Measurements from ENCODE around the gene TBL1X. TPM values are rescaled to one million over a fixed set of nuclear protein-coding genes. Genes with fewer than 3 reads are reported as not detected.

The TBL1X gene
- total RNA-seq, 3 donors from 2014 or later, result 18.6 to 24.6 (median 20.0) TPM

GRCh38 chrX:9436812-9437211 is 28.0 kb upstream of the TBL1X start:
- no peak for DNase-seq (ENCODE audit: low spot score in 2 of 2)
- no peaks in the 10 kb centered on the region for H3K36me3 ChIP-seq
- no peak overlapping the region for H3K27ac ChIP-seq
- no peak overlapping the region for H3K4me3 ChIP-seq
- no peak for TF ChIP-seq POLR2A (IDR thresholded peaks at IDR 0.05)
- no peak for TF ChIP-seq POLR2AphosphoS5 (IDR thresholded peaks at IDR 0.05)
- TF ChIP-seq, protein P1, sequence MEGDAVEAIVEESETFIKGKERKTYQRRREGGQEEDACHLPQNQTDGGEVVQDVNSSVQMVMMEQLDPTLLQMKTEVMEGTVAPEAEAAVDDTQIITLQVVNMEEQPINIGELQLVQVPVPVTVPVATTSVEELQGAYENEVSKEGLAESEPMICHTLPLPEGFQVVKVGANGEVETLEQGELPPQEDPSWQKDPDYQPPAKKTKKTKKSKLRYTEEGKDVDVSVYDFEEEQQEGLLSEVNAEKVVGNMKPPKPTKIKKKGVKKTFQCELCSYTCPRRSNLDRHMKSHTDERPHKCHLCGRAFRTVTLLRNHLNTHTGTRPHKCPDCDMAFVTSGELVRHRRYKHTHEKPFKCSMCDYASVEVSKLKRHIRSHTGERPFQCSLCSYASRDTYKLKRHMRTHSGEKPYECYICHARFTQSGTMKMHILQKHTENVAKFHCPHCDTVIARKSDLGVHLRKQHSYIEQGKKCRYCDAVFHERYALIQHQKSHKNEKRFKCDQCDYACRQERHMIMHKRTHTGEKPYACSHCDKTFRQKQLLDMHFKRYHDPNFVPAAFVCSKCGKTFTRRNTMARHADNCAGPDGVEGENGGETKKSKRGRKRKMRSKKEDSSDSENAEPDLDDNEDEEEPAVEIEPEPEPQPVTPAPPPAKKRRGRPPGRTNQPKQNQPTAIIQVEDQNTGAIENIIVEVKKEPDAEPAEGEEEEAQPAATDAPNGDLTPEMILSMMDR (IDR thresholded peaks at IDR 0.05), result no peak
- no peaks in the 10 kb centered on the region for H3K27me3 ChIP-seq
- intact Hi-C loops (cut with DNase I; ENCODE audit: low total_unique reads), result no loop called here
- H3K9me3 ChIP-seq, result no peaks in the 10 kb centered on the region
- H3K4me1 ChIP-seq, result no peaks in the 10 kb centered on the region

DNA sequence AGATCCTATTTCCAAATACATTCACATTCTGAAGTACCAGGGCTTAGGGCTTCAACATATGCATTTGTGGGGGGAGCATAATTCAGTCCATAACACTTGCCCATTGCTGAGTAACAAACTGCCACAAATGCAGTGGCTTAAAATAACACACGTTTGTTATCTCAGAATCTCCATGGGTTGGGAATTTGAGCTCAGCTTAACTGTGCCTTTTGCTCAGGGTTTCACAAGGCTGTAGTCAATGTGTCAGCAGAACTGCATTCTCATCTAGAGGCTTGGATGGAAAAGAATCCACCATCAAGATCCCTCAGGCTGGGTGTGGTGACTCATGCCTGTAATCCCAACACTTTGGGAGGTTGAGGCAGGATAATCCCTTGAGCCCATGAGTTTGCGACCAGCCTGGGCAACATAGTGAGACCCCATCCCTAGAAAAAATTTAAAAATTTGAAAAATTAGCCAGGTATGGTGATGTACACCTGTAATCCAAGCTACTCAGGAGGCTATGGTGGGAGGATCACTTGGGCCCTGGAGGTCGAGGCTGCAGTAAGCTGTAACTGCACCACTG is 25.8 kb upstream of the TBL1X start:
- Histone ChIP-seq H3K4me3 (no peak overlapping the region), H3K9me3 (no peaks in the 10 kb centered on the region), H3K36me3 (no peaks in the 10 kb centered on the region), H3K27me3 (no peaks in the 10 kb centered on the region), H3K4me1 (no peaks in the 10 kb centered on the region), H3K27ac (no peak overlapping the region)
- TF ChIP-seq POLR2A (IDR thresholded peaks at IDR 0.05), result no peak
- TF ChIP-seq, protein P1 (IDR thresholded peaks at IDR 0.05), result no peak
- TF ChIP-seq POLR2AphosphoS5 (IDR thresholded peaks at IDR 0.05), result no peak
- DNase-seq (ENCODE audit: low spot score in 2 of 2), result no peak
- intact Hi-C loops (cut with DNase I; ENCODE audit: low total_unique reads), result no loop called here

- H3K27ac ChIP-seq, result no peak overlapping the region
- H3K4me3 ChIP-seq, result no peak overlapping the region
- no peaks in the 10 kb centered on the region for H3K4me1 ChIP-seq
- no peaks in the 10 kb centered on the region for H3K9me3 ChIP-seq
- intact Hi-C loops (cut with DNase I; ENCODE audit: low total_unique reads), result no loop called here
- H3K27me3 ChIP-seq, result no peaks in the 10 kb centered on the region
- TF ChIP-seq, protein P1 (IDR thresholded peaks at IDR 0.05), result no peak
- no peak for TF ChIP-seq POLR2A (IDR thresholded peaks at IDR 0.05)
- TF ChIP-seq POLR2AphosphoS5 (IDR thresholded peaks at IDR 0.05), result no peak
- DNase-seq (ENCODE audit: low spot score in 2 of 2), result no peak
- no peaks in the 10 kb centered on the region for H3K36me3 ChIP-seq
Measured at GRCh38 chrX:9440116-9440844, 24.6 kb upstream of the TBL1X start.

DNA sequence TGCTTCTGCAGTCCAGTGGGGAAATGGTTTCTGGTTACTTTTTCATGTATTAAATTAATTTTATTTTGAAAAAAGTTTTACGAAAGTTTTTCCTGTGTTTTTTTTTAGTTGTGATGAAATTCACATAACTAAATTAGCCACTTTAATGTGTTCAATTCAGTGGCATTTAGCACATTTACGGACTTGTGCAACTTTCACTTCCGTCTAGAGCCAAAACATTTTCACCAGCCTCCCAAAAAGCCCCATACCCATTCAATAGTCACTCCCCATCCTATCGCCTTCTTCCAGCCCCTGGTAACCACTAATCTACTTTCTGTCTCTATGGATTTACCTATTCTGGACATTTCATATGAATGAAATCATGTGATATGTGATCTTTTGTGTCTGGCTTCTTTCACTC is 22.8 kb upstream of the TBL1X start:
- intact Hi-C loops (cut with DNase I; ENCODE audit: low total_unique reads), result no loop called here
- no peak for DNase-seq (ENCODE audit: low spot score in 2 of 2)
- no peaks in the 10 kb centered on the region for H3K9me3 ChIP-seq
- no peak overlapping the region for H3K4me3 ChIP-seq
- H3K36me3 ChIP-seq, result no peaks in the 10 kb centered on the region
- H3K27ac ChIP-seq, result no peak overlapping the region
- TF ChIP-seq, protein P1 (IDR thresholded peaks at IDR 0.05), result no peak
- TF ChIP-seq POLR2AphosphoS5 (IDR thresholded peaks at IDR 0.05), result no peak
- no peaks in the 10 kb centered on the region for H3K27me3 ChIP-seq
- H3K4me1 ChIP-seq, result no peaks in the 10 kb centered on the region

DNA sequence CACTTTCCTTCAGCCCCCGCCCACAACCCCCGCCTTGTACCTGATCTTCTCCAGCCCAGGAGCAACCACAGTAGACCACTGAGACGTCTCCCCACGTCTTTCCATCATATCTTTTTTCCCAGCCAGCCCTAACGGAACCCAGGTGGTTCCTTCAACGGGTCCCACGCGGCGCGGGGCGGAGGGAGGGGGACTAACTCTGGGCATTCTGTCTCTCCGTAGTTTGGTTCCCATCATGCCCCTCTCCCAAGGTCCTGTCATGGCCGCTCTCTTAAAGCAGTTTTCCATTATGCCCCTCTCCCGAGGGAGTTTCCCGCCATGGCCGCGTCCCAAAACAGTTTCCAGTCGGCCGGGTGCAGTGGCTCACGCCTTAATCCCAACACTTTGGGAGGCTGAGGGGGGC is 21.5 kb upstream of the TBL1X start:
- intact Hi-C loops (cut with DNase I; ENCODE audit: low total_unique reads), result no loop called here
- Histone ChIP-seq H3K27me3 (no peaks in the 10 kb centered on the region), H3K27ac (no peak overlapping the region), H3K9me3 (no peaks in the 10 kb centered on the region), H3K4me3 (no peak overlapping the region), H3K36me3 (no peaks in the 10 kb centered on the region), H3K4me1 (no peaks in the 10 kb centered on the region)
- DNase-seq (ENCODE audit: low spot score in 2 of 2), result no peak
- TF ChIP-seq, protein P1 (IDR thresholded peaks at IDR 0.05), result no peak
- no peak for TF ChIP-seq POLR2AphosphoS5 (IDR thresholded peaks at IDR 0.05)
- no peak for TF ChIP-seq POLR2A (IDR thresholded peaks at IDR 0.05)

All from breast epithelium (tissue), 4 donors.